GM12878 (cell line): ENCODE data around the gene CASP8AP2.

Source experiments
- EP300 ChIP-seq, 2 experiments: fragments of 150-350 bp in 1 of 2; IDR thresholded peaks; 2 replicates each; pipeline ENCODE4 v1.6.1; 2011 to 2012; ENCODE audit warnings: low read depth in 2 of 2, low read length in 2 of 2, borderline replicate concordance in 1 of 2, improper control_type of control experiment in 1 of 2, inconsistent platforms in 1 of 2; ENCODE audit not compliant: control insufficient read depth in 1 of 2
- FOS ChIP-seq: IDR thresholded peaks from 3 replicates; pipeline ENCODE4 v1.6.1; 2011; ENCODE audit warnings: borderline replicate concordance; ENCODE audit not compliant: insufficient read length; ENCODE audit errors: extremely low read depth
- POLR2AphosphoS5 ChIP-seq: IDR thresholded peaks from 2 replicates; pipeline ENCODE4 v1.6.1; 2011; ENCODE audit warnings: mild to moderate bottlenecking, low read length, inconsistent platforms
- TAF1 ChIP-seq: IDR thresholded peaks from 2 replicates; pipeline ENCODE4 v1.6.1; 2011; ENCODE audit warnings: mild to moderate bottlenecking, low read depth, low read length, borderline replicate concordance
- TF ChIP-seq, protein P1 (sequence below), 3 experiments: IDR thresholded peaks in 2 of 3; conservative IDR thresholded peaks in 1 of 3; 2 replicates each; pipeline ENCODE4 v1.5.1; 2011; ENCODE audit warnings: low read depth in 3 of 3, low read length in 3 of 3, mild to moderate bottlenecking in 3 of 3, control low read depth in 2 of 3, moderate library complexity in 2 of 3, inconsistent platforms in 1 of 3, mixed read lengths in 1 of 3; ENCODE audit not compliant: control insufficient read depth in 2 of 3, insufficient read depth in 1 of 3; ENCODE audit errors: extremely low read depth in 1 of 3

DNA sequence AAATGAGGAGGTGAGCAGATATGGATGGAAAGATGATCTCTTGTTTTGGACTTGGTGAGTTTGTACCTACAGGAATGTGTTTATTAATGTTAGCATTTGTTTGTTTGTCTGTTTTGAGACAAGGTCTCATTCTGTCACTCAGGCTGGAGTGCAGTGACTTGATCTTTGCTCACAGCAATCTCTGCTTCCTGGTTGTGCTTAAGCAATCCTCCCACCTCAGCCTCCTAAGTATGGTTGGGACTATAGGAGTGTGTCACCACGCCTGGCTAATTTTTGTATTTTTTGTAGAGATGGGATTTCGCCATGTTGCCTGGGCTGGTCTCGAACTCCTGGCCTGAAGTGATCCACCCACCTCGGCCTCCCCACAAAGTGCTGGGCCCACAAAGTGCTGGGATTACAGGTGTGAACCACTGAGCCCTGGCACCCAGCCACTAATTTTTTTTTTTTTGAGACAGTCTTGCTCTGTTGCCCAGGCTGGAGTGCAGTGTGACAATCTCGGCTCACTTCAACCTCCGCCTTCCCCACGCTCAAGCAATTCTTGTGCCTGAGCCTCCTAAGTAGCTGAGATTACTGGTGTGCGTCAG lies 7.1 kb downstream of the CASP8AP2 start:
- TF ChIP-seq, protein P1, sequence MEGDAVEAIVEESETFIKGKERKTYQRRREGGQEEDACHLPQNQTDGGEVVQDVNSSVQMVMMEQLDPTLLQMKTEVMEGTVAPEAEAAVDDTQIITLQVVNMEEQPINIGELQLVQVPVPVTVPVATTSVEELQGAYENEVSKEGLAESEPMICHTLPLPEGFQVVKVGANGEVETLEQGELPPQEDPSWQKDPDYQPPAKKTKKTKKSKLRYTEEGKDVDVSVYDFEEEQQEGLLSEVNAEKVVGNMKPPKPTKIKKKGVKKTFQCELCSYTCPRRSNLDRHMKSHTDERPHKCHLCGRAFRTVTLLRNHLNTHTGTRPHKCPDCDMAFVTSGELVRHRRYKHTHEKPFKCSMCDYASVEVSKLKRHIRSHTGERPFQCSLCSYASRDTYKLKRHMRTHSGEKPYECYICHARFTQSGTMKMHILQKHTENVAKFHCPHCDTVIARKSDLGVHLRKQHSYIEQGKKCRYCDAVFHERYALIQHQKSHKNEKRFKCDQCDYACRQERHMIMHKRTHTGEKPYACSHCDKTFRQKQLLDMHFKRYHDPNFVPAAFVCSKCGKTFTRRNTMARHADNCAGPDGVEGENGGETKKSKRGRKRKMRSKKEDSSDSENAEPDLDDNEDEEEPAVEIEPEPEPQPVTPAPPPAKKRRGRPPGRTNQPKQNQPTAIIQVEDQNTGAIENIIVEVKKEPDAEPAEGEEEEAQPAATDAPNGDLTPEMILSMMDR (IDR thresholded peaks at IDR 0.05 in 2 of 3, conservative IDR thresholded peaks at IDR 0.05 in 1 of 3; ENCODE audit: control insufficient read depth in 2 of 3, extremely low read depth in 1 of 3, insufficient read depth in 1 of 3, low read depth in 3 of 3, low read length in 3 of 3) = no peak
- TF ChIP-seq EP300 (IDR thresholded peaks at IDR 0.05; ENCODE audit: borderline replicate concordance in 1 of 2, control insufficient read depth in 1 of 2, low read depth in 2 of 2, low read length in 2 of 2) (no peak), POLR2AphosphoS5 (no peak), FOS (no peak), TAF1 (no peak)
